ENCODE data around the gene CPNE5. TPM values are rescaled to one million over a fixed set of nuclear protein-coding genes. Genes with fewer than 3 reads are reported as not detected.

Gene CPNE5
- total RNA-seq, 1 donor = not detected

DNA sequence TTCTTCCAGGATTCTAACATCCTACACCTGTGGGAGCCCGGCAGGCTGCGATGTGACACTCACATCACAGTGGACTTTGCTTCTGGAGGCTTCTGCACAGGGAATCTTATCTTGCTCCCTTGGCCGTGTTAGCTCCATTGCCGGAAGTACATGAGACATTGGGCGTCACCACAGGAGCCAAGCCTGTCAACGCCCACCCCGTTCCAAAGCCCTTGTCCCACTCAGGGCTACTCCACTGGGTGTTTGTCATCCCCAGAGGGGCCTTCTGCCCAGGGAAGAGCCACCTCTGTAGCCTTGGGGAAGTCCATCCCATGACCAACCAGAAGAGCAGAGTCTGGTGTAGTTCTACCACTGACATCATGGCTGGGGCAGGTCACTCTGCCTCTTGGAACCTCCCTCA, 139.9 kb downstream of the CPNE5 start:
- DNase-seq (ENCODE audit: insufficient read length, low spot score, missing footprints) = no peak
- no peak overlapping the region for H2AFZ ChIP-seq (ENCODE audit: low read length)
- H3K27ac ChIP-seq (ENCODE audit: low read depth, low read length) = no peak overlapping the region
- no peaks in the 10 kb centered on the region for H3K79me2 ChIP-seq (ENCODE audit: insufficient read depth, low read length)
- H3K4me3 ChIP-seq (ENCODE audit: insufficient read depth, low read length) = no peak overlapping the region
- H4K20me1 ChIP-seq (ENCODE audit: insufficient read depth, low read length) = no peaks in the 10 kb centered on the region
- H3K36me3 ChIP-seq (ENCODE audit: insufficient read depth, low read length) = no peaks in the 10 kb centered on the region
- H3K9me3 ChIP-seq (ENCODE audit: low read depth, low read length) = no peaks in the 10 kb centered on the region
- H3K4me2 ChIP-seq (ENCODE audit: insufficient read depth, low read length) = no peak overlapping the region
- peaks cover 6% of the 10 kb centered on the region for H3K4me1 ChIP-seq (ENCODE audit: insufficient read depth, low read length)
- H3K27me3 ChIP-seq (ENCODE audit: insufficient read depth, low read length) = no peaks in the 10 kb centered on the region
- TF ChIP-seq, protein P1, sequence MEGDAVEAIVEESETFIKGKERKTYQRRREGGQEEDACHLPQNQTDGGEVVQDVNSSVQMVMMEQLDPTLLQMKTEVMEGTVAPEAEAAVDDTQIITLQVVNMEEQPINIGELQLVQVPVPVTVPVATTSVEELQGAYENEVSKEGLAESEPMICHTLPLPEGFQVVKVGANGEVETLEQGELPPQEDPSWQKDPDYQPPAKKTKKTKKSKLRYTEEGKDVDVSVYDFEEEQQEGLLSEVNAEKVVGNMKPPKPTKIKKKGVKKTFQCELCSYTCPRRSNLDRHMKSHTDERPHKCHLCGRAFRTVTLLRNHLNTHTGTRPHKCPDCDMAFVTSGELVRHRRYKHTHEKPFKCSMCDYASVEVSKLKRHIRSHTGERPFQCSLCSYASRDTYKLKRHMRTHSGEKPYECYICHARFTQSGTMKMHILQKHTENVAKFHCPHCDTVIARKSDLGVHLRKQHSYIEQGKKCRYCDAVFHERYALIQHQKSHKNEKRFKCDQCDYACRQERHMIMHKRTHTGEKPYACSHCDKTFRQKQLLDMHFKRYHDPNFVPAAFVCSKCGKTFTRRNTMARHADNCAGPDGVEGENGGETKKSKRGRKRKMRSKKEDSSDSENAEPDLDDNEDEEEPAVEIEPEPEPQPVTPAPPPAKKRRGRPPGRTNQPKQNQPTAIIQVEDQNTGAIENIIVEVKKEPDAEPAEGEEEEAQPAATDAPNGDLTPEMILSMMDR (IDR thresholded peaks at IDR 0.05; ENCODE audit: extremely low read depth, low read depth, low read length) = no peak

DNA sequence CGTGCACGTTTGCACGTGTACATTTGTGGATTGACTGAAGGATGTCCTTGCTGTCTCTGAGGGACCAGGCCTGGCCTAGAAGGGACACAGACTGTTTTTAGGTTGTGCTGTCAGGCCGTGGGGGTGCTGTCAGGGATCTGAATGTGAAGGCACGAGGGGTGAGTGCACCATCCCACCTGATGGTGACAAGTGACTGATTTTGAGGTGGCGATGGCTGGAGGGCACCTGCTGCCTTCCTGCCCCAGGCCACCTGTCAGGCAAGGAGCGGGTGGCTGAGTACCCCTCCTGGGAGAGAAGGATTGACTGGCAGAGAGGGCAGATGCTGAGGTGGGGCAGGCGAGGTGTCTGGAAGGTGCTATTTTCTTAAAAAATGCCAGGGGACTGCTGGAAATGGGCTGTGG, 140.4 kb downstream of the CPNE5 start:
- no peaks in the 10 kb centered on the region for H3K36me3 ChIP-seq (ENCODE audit: insufficient read depth, low read length)
- H3K4me2 ChIP-seq (ENCODE audit: insufficient read depth, low read length) = no peak overlapping the region
- no peak overlapping the region for H3K4me3 ChIP-seq (ENCODE audit: insufficient read depth, low read length)
- no peaks in the 10 kb centered on the region for H4K20me1 ChIP-seq (ENCODE audit: insufficient read depth, low read length)
- no peak overlapping the region for H3K27ac ChIP-seq (ENCODE audit: low read depth, low read length)
- H3K9me3 ChIP-seq (ENCODE audit: low read depth, low read length) = no peaks in the 10 kb centered on the region
- H3K4me1 ChIP-seq (ENCODE audit: insufficient read depth, low read length) = peaks cover 6% of the 10 kb centered on the region
- TF ChIP-seq, protein P1 (IDR thresholded peaks at IDR 0.05; ENCODE audit: extremely low read depth, low read depth, low read length) = no peak
- H3K27me3 ChIP-seq (ENCODE audit: insufficient read depth, low read length) = no peaks in the 10 kb centered on the region
- H2AFZ ChIP-seq (ENCODE audit: low read length) = no peak overlapping the region
- H3K79me2 ChIP-seq (ENCODE audit: insufficient read depth, low read length) = no peaks in the 10 kb centered on the region
- no peak for DNase-seq (ENCODE audit: insufficient read length, low spot score, missing footprints)

DNA sequence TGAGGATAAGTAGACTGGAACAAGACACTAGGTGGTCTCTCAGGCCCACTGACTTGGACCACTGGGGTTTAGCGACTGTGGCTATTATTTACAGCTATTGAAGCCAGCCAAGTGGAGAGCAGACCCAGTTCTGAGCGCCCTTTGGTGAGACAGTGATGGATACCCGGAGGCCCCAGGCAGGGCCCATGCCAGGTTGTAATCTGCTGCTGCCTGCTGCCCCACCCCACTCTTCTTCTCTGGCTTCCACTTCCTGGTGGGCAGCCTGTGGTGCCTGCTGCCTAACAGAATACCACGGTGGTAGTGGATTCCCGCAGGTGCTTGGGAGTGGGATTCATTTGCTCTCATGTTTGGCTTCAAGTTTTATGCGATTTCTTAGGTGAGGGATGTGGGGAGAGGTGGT, 141.0 kb downstream of the CPNE5 start:
- H3K27me3 ChIP-seq (ENCODE audit: insufficient read depth, low read length) = no peaks in the 10 kb centered on the region
- DNase-seq (ENCODE audit: insufficient read length, low spot score, missing footprints) = no peak
- no peak overlapping the region for H3K27ac ChIP-seq (ENCODE audit: low read depth, low read length)
- H4K20me1 ChIP-seq (ENCODE audit: insufficient read depth, low read length) = no peaks in the 10 kb centered on the region
- no peaks in the 10 kb centered on the region for H3K9me3 ChIP-seq (ENCODE audit: low read depth, low read length)
- H3K4me1 ChIP-seq (ENCODE audit: insufficient read depth, low read length) = peaks cover 6% of the 10 kb centered on the region
- TF ChIP-seq, protein P1 (IDR thresholded peaks at IDR 0.05; ENCODE audit: extremely low read depth, low read depth, low read length) = no peak
- H3K4me3 ChIP-seq (ENCODE audit: insufficient read depth, low read length) = no peak overlapping the region
- H3K36me3 ChIP-seq (ENCODE audit: insufficient read depth, low read length) = no peaks in the 10 kb centered on the region
- no peak overlapping the region for H3K4me2 ChIP-seq (ENCODE audit: insufficient read depth, low read length)
- H2AFZ ChIP-seq (ENCODE audit: low read length) = no peak overlapping the region
- H3K79me2 ChIP-seq (ENCODE audit: insufficient read depth, low read length) = no peaks in the 10 kb centered on the region

DNA sequence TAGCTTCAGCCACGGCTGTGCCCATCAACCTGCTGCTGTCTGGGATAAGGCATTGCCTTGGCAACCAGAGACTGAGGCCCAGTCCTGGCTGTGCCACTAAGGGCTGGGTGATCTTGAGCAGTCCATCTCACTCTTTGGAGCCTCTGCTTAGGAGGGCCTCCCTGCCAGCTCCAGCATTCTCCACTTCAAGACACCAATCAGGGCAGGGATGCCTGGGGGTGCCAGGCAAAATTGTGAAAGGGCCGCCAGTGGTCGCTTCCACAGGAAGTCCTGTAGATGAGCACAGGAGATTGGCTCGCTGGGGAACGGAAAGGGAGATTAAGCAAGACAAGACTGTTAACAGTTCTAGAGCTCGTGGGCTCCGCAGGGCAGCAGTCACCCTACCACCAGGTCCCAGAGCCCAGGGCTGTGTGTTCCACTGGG, 141.8 kb downstream of the CPNE5 start, which contains the start of gene RAB44:
TSS of gene RAB44 (plus strand) at position 346 of the 423 bp plus-strand sequence. CDS start 6,410 bp downstream, outside the sequence.
- no peaks in the 10 kb centered on the region for H4K20me1 ChIP-seq (ENCODE audit: insufficient read depth, low read length)
- no peaks in the 10 kb centered on the region for H3K36me3 ChIP-seq (ENCODE audit: insufficient read depth, low read length)
- TF ChIP-seq, protein P1 (IDR thresholded peaks at IDR 0.05; ENCODE audit: extremely low read depth, low read depth, low read length) = no peak
- no peak within 1 kb of the TSS for H3K27ac ChIP-seq (ENCODE audit: low read depth, low read length)
- no peaks in the 10 kb centered on the region for H3K9me3 ChIP-seq (ENCODE audit: low read depth, low read length)
- H2AFZ ChIP-seq (ENCODE audit: low read length) = no peak within 1 kb of the TSS
- H3K4me2 ChIP-seq (ENCODE audit: insufficient read depth, low read length) = no peak within 1 kb of the TSS
- H3K4me1 ChIP-seq (ENCODE audit: insufficient read depth, low read length) = peaks cover 6% of the 10 kb centered on the region
- H3K79me2 ChIP-seq (ENCODE audit: insufficient read depth, low read length) = no peaks in the 10 kb centered on the region
- no peak within 1 kb of the TSS for H3K4me3 ChIP-seq (ENCODE audit: insufficient read depth, low read length)
- H3K27me3 ChIP-seq (ENCODE audit: insufficient read depth, low read length) = no peaks in the 10 kb centered on the region
- no peak for DNase-seq (ENCODE audit: insufficient read length, low spot score, missing footprints)
